ENCODE data around the gene BBS9. TPM values are rescaled to one million over a fixed set of nuclear protein-coding genes. Genes with fewer than 3 reads are reported as not detected.

The BBS9 gene
- total RNA-seq, 1 experiment from 2014 or later: 4.7 TPM

DNA sequence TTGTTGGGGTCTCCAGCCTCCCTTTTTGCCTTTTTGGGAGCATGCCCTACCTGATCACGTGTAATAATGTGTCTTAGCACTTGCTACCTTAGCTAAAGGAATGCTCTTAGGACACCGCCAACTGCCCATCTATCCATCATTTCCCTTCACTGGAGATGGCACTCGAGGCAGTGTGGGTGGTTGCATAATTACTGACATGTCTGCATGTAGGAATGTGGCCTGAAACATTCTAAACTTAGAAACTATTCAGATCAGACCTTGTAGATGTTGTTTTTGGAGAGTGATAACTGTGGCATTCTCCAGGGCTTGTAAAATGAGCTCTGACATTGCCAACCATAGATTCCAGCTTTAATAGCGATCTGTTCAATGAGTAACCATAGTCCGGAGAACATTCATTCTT, 365.8 kb downstream of the BBS9 start:
- no peak overlapping the region for H3K4me3 Mint-ChIP-seq (ENCODE audit: unreplicated experiment)
- TF ChIP-seq, protein P1, sequence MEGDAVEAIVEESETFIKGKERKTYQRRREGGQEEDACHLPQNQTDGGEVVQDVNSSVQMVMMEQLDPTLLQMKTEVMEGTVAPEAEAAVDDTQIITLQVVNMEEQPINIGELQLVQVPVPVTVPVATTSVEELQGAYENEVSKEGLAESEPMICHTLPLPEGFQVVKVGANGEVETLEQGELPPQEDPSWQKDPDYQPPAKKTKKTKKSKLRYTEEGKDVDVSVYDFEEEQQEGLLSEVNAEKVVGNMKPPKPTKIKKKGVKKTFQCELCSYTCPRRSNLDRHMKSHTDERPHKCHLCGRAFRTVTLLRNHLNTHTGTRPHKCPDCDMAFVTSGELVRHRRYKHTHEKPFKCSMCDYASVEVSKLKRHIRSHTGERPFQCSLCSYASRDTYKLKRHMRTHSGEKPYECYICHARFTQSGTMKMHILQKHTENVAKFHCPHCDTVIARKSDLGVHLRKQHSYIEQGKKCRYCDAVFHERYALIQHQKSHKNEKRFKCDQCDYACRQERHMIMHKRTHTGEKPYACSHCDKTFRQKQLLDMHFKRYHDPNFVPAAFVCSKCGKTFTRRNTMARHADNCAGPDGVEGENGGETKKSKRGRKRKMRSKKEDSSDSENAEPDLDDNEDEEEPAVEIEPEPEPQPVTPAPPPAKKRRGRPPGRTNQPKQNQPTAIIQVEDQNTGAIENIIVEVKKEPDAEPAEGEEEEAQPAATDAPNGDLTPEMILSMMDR (IDR thresholded peaks at IDR 0.05; ENCODE audit: insufficient read depth in 1 of 2, low read depth in 1 of 2, low read length in 1 of 2, severe bottlenecking in 1 of 2, unreplicated experiment in 1 of 2): no peak
- ChIA-PET CTCF (no interaction called here), POLR2A (no interaction called here)
- no peak for DNase-seq
- Histone ChIP-seq H3K36me3 (ENCODE audit: control insufficient read depth, insufficient read depth, low read length) (no peaks in the 10 kb centered on the region), H3K9me3 (no peaks in the 10 kb centered on the region), H3K27me3 (replicated peaks; ENCODE audit: control insufficient read depth, insufficient read depth, low read length) (no peaks in the 10 kb centered on the region), H3K4me3 (ENCODE audit: low read depth, low read length) (no peak overlapping the region), H3K4me1 (no peaks in the 10 kb centered on the region)
- no TSS peak for BruUV-seq (replicated peaks)
- H3K36me3 Mint-ChIP-seq (ENCODE audit: insufficient read depth, unreplicated experiment): no peaks in the 10 kb centered on the region
- H3K27me3 Mint-ChIP-seq (ENCODE audit: insufficient read depth, unreplicated experiment): no peaks in the 10 kb centered on the region
- intact Hi-C loops (cut with micrococcal nuclease; ENCODE audit: unreplicated experiment): no loop called here
- no peaks in the 10 kb centered on the region for H3K4me1 Mint-ChIP-seq (ENCODE audit: low read depth, unreplicated experiment)
- H3K9me3 Mint-ChIP-seq (ENCODE audit: unreplicated experiment): no peaks in the 10 kb centered on the region
- no peak overlapping the region for H3K27ac Mint-ChIP-seq (ENCODE audit: unreplicated experiment)

DNA sequence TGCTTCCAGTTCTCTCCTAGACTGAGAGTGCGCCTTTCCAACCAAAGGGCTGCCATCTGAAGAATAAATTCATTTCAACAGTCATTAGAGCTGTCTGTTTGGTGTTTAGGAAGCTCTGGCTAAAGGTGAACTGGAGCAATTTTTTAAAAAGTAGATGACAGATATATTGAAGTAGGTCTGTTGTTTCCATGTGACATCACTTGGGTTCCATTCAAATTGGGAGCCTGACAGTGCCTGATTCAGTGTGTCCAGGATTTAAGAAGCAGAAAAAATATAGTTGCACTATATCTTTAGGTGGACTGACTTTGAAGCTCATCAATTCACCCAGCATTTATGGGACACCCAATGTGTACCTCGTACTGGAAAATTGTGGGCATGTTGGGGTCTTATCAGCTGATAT, 367.7 kb downstream of the BBS9 start:
- Histone ChIP-seq H3K4me1 (no peaks in the 10 kb centered on the region), H3K36me3 (ENCODE audit: control insufficient read depth, insufficient read depth, low read length) (no peaks in the 10 kb centered on the region), H3K9me3 (no peaks in the 10 kb centered on the region), H3K27me3 (replicated peaks; ENCODE audit: control insufficient read depth, insufficient read depth, low read length) (no peaks in the 10 kb centered on the region), H3K4me3 (ENCODE audit: low read depth, low read length) (no peak overlapping the region)
- Mint-ChIP-seq H3K36me3 (ENCODE audit: insufficient read depth, unreplicated experiment) (no peaks in the 10 kb centered on the region), H3K4me1 (ENCODE audit: low read depth, unreplicated experiment) (no peaks in the 10 kb centered on the region), H3K27ac (ENCODE audit: unreplicated experiment) (no peak overlapping the region), H3K27me3 (ENCODE audit: insufficient read depth, unreplicated experiment) (no peaks in the 10 kb centered on the region), H3K9me3 (ENCODE audit: unreplicated experiment) (no peaks in the 10 kb centered on the region), H3K4me3 (ENCODE audit: unreplicated experiment) (no peak overlapping the region)
- intact Hi-C loops (cut with micrococcal nuclease; ENCODE audit: unreplicated experiment): no loop called here
- DNase-seq: no peak
- no TSS peak for BruUV-seq (replicated peaks)
- ChIA-PET CTCF (no interaction called here), POLR2A (no interaction called here)
- TF ChIP-seq, protein P1 (IDR thresholded peaks at IDR 0.05; ENCODE audit: insufficient read depth in 1 of 2, low read depth in 1 of 2, low read length in 1 of 2, severe bottlenecking in 1 of 2, unreplicated experiment in 1 of 2): no peak

DNA sequence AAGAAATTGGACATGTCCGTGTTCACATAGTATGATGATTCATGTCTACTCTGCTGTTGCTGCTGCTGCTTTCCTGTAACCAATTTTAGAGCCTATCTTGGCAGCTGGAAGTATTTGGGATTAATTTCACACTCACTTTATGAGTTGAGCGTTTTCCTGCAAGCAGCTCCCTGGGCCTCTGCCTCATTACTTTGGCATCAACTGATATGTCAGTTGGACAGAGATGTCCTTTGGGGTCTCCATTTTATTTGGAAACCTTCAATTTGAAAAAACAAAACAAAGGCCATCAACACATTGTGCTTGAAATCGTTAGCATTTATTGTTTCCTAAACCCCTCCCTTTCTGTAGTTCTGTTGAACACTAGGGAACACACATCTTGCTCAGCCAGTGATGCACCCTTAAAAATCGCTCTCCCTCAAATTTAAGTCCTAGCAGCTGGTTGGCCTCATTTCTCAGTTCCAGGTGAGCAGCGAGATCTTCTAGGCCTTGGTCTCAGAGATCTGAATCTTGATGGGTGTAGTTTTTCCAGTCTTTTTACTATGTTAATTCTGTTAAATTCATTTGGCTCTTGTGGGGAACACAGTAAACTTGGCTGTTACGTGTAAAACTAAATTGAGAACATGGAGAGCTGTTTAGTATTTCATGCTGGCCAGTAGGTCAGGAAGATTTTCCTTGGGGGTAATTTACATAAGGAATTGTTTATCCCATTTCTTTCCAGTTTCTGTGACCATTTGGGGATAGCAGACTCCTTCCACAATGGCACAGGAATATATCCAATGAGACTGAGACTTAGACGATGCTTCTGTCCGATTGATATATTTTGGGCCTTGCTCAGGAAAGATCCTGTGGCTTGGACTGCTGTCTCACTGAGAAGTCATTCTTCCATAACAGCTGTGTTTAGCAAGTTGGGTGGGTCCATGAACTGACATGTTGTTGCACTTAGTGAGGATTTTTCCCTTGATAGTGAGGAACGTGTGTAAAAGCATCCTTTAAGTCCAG, 371.6 kb downstream of the BBS9 start:
- Histone ChIP-seq H3K4me3 (ENCODE audit: low read depth, low read length) (no peak overlapping the region), H3K27me3 (replicated peaks; ENCODE audit: control insufficient read depth, insufficient read depth, low read length) (no peaks in the 10 kb centered on the region), H3K36me3 (ENCODE audit: control insufficient read depth, insufficient read depth, low read length) (no peaks in the 10 kb centered on the region), H3K9me3 (no peaks in the 10 kb centered on the region), H3K4me1 (no peaks in the 10 kb centered on the region)
- BruUV-seq (replicated peaks): no TSS peak
- CTCF ChIA-PET: no interaction called here
- Mint-ChIP-seq H3K27me3 (ENCODE audit: insufficient read depth, unreplicated experiment) (no peaks in the 10 kb centered on the region), H3K36me3 (ENCODE audit: insufficient read depth, unreplicated experiment) (no peaks in the 10 kb centered on the region), H3K27ac (ENCODE audit: unreplicated experiment) (no peak overlapping the region), H3K4me3 (ENCODE audit: unreplicated experiment) (no peak overlapping the region), H3K4me1 (ENCODE audit: low read depth, unreplicated experiment) (no peaks in the 10 kb centered on the region), H3K9me3 (ENCODE audit: unreplicated experiment) (no peaks in the 10 kb centered on the region)
- TF ChIP-seq, protein P1 (IDR thresholded peaks at IDR 0.05; ENCODE audit: insufficient read depth in 1 of 2, low read depth in 1 of 2, low read length in 1 of 2, severe bottlenecking in 1 of 2, unreplicated experiment in 1 of 2): no peak
- POLR2A ChIA-PET: no interaction called here
- intact Hi-C loops (cut with micrococcal nuclease; ENCODE audit: unreplicated experiment): no loop called here
- DNase-seq: no peak
